GM21717 (cell line): Measurements from ENCODE around the gene ARMC7.

ENCODE experiments used
- ATAC-seq: cut with Tn5 transposase; IDR thresholded peaks from one replicate; pipeline ENCODE4 v1.9.1; 2021; ENCODE audit warnings: mild to moderate bottlenecking, moderate library complexity; ENCODE audit not compliant: unreplicated experiment

ARMC7 gene

DNA sequence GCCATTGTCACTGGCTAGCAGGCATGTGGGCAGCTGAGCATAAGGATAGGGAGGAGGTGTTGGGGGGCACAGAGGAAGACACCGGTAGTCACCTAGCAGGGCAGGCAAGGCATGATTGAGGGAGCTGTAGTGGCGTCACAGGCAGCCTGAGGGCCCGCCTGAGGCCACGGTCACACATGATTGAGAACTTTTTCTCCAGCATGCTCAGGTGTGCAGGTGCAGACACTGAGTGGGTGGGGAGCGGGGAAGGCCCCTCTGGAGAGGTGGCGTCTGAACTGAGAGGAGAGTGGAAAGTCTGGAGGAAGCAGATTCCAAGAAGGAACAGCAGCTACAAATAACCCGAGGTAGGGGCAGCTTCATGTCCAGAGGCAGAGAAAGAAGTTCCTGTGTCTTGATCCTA, 10.9 kb upstream of the ARMC7 start:
- no peak for ATAC-seq

DNA sequence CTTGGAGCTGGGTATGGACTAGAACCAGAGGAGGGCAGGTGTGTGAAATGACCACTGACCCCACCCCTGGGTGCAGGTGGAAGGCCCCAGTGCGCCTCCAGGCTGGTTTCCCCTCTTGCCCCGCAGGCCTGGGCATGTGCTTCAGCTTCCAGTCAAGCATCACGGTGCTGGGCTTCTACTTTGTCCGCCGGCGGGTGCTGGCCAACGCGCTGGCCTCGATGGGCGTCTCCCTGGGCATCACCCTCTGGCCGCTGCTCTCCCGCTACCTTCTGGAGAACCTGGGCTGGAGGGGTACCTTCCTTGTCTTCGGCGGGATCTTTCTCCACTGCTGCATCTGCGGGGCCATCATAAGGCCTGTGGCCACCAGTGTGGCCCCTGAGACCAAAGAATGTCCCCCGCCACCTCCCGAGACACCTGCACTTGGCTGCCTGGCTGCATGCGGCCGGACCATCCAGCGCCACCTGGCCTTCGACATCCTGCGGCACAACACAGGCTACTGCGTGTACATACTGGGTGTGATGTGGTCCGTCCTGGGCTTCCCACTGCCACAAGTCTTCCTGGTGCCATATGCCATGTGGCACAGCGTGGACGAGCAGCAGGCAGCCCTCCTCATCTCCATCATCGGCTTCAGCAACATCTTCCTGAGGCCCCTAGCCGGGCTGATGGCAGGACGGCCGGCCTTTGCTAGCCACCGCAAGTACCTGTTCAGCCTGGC, 9.7 kb upstream of the ARMC7 start:
- ATAC-seq, result no peak

DNA sequence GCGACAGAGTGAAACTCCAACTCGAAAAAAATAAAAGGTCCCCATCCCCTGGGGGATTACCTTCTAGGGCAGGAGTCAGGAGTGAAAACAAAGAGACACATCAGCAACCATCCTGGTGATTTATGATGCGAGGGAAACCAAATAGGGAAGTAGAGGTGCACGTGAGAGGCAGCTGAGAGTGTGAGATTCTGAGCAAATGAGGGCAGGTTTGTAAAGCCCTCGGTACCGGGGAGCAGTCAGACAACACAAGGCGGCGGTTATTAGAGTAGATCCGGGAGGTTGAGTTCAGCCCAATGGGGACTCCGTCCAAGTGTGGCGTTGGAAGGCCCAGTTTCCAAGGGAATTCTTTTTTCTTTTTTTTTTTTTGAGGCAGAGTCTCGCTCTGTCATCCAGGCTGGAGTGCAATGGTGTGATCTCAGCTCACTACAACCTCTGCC, 7.4 kb upstream of the ARMC7 start:
- ATAC-seq, result no peak

DNA sequence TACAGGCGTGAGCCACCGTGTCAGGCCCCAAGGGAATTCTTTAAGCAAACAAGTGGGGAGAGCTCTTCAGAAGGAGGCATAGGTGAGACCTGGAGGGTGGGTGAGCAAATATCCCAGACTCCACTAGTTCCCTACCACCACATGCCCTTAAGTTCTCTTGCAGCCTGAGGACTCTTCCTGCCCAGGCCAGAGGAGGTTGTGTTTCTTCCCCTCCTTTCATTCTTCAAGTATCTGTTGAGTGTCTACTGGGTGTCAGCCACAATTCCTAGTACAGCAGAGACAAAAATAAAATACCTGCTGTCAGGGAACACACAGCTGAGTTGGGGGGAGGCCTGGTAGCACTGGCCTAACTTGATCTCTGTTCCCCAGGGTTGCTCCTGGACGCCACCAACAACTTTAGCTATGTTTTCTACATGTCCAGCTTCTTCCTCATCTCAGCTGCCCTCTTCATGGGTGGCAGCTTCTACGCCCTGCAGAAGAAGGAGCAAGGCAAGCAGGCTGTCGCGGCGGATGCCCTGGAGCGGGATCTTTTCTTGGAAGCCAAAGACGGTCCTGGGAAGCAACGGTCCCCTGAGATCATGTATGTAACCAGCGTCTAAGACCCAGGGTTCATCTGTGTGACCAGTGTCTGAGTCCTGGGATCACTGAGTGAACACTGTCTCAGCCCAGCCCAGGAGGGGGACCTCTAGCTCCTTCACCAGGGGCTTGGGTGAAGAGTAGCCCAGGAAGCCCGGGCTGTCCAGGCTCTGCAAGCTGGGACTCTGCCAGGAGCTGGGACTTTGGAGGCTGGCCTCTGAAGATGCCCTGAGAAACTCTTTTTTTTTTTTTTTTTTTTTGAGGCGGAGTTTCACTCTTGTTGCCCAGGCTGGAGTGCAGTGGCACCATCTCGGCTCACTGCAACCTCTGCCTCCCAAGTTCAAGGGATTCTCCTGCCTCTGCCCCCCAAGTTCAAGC, 5.9 kb upstream of the ARMC7 start:
- ATAC-seq, result no peak

DNA sequence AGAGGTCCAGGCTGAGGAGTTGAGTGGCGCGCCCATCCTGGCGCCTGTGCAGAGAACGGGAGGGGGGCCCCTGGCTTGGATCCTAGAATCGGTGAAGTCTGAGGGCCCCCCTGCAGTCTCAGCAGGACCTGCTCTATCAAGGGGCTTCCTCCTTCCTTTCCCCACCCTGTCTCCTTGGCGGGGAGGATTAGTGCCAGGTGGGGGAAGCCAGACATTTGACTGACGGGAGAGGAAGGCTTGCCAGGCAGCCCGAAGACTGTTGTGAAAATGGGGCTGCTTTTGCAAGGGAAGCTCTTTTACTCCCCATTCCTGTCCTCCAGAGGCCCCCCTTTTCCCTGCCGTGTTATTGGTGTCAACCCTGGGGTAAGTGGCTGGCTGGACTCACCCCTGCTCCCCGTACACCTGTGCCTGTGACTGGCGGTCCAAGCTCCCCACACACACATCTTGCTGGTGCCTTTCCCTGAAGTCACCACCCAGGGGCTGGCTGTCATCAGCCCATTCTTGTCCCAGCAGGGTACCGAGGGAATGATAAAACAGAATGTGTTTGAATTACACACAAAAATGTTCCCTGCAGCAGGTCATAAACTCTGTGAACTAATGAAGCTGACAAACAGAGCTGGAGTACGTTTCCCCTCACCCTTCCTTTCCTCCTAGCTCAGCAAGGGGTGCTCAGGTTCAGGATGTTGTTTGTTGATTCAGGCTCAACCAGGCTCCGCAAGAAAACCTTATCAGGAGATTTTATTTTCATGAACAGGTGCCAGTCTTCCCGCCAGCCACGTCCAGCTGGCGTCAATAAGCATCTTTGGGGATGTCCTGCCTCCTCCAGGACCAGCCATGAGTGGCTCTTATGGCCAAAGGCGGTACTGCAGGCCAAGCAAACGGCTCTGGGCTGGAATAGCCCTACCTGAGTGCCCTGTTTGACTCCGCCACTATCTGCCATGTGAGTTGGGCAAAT, 4.4 kb upstream of the ARMC7 start:
- no peak for ATAC-seq

DNA sequence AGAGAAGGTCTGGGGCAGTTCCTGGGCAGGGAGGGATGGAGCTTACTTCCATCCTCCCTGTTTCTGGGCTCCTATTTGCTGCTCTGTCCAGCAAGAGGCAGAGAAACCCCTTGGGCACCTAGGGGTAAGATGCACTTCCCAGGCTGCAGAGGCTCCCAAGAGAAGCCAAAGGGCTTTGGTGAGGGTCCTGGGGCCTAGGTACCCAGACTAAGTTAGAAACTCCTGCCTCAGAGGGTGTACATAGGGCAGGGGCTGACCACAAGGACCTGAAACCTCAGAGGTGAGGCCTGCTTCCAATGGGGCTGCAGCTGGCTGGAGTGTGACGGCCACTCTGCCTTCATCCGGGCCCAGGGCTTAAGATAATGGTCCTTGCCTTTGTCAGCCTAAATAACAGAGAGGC, 1.6 kb upstream of the ARMC7 start:
- no peak for ATAC-seq

DNA sequence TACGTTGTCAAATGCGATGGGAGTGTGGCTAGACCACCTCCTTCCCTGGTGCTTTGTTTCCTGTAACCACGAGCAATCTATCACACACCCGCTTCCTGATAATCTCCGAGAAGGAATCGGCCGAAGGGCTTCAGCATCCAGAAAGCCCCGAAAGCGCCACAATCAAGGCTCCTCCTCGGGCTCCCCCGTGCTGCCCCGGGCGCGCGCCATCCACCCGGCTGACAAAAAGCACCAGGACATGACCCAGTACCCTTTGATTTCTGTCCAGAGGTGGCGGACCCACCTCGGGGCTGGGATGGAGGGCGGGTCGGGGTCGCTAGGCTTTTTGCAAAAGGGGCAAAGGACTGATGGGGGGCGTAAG, 743 bp upstream of the ARMC7 start:
- ATAC-seq, result no peak

DNA sequence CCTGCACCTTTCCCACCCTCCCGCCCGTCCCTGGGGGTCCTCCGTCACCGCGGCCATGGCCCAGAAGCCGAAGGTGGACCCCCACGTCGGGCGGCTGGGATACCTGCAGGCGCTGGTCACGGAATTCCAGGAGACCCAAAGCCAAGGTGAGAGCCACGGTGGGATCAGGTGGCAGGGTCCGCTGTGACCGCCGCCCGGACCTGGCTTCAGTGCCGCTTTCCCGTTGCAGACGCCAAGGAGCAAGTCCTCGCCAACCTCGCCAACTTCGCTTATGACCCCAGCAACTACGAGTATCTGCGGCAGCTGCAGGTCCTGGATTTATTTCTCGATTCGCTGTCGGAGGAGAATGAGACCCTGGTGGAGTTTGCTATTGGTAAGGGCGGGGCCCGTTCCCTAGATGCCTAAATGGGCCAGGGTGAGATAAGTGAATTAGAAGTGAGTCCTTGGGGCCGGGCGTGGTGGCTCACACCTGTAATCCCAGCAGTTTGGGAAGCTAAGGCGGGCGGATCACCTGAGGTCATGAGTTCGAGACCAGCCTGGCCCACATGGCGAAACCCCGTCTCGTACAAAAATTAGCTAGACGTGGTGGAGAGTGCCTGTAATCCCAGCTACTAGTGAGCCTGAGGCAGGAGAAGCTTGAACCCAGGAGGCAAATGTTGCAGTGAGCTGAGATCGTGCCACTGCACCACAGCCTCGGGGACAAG, 617 bp downstream of the ARMC7 start:
- ATAC-seq, result no peak

DNA sequence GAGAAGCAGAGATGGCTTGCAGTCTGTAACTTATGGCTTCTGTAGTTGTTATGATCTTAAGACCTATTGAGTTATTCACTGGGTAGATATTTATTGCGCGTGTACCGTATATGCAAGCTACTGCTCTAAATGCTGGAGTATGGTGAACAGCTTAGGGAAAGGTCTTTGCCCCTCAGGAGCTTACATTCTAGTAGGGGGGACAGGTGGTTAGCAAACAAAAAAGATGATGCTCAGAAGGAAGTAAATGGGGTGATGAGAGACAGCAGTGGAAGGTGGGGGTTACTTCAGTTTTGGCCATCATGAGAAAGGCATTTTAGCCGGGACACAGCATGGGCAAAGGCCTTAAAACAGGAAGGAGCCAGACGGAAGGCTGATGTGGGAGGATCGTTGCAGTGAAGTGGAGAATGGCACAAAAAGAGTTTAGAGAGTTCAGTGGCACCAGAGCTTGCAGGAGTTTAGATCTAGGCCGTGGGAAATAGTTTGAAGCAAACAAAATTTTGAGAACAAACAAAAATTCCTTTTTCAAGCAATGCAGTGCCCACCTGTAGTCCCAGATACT, 2.1 kb downstream of the ARMC7 start:
- no peak for ATAC-seq

DNA sequence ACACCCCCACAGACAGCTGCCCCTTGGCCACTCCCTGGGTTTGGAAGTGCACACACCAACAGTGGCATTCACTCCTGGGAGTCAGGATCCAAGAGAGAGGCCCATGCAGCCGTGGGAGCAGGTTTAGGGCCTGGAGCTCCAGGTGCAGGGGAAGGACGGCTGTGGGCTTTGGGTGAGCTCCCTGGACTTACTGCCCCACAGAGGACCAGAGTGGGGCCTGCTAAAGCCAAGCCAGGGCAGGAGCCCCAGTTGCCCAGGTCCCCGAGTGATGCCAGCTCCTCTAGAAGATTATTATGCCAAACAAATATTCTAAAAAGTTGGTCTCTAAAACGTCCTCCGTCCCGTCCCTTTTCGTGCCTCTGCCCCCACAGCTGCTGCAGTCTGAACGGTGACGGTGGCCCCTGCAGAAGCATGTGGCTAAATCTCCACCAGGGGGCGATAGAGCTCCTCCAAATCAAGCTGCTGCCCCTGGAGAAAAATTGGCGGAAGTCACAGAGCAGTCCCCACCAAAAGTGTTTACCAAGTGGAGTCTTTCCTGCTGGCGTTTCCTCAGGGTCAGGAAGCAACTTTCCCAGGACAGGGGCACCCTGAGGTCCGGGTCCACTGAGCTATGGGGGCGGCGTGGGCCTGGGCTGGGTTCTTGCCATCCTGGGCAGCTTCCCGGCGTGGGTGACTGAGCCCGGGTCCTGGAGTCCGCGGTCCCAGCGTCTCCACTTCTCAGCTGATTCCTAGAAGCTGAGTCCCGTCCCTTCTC, 4.2 kb downstream of the ARMC7 start:
- no peak for ATAC-seq

DNA sequence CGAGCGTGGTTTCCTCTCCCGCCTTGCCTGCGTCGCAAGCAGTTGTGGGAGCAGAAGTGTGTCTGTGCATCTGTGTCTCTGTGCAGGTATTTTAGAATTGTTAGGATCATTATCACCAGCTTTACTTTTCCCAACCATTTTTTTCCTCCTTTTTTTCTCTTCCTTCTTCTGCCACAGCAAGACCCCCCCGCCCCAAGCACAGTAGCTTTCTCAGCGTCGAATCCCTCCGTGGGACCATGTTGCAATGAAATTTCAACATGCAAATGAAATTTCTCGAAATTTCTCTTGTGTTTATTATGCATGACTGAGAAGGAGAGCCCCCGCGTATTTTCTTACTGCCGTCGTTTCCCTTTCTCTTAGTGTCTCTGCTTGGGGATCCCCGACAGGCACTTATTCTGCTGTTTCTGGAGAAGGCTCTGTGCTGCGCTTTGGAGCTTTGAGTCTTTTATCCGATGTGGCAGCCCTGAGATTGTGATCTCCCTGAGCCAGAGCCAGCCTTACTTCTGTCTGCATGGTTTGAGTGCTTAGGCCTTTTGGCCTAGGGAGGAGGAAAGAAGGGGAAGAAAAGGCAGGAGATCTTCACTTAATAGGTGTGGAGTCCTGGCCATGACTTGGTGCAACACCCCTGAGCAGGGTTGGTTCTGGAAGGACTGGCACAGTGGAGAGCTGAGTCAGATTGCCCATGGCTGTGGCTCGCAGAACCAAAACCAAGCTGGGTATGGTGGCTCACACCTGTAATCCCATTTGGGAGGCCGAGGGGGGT, 5.0 kb downstream of the ARMC7 start:
- ATAC-seq, result no peak

DNA sequence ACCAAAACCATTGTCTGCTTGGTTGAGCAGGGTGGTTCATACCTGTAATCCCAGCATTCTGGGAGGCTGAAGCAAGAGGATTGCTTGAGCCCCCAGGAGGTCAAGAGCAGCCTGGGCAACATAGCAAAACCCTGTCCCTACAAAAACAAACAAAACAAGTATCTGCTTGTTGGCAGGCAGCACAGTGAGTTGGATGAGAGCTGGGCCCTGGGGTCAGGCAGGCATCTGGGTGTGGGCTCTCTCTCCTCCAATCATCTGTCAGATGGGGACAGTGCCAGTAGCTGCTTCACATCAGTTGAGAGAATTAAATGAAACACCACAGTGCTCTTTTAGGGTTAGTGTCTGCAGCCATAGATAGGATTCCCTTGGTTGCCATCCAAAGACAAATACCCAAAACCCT, 5.8 kb downstream of the ARMC7 start:
- ATAC-seq, result no peak

DNA sequence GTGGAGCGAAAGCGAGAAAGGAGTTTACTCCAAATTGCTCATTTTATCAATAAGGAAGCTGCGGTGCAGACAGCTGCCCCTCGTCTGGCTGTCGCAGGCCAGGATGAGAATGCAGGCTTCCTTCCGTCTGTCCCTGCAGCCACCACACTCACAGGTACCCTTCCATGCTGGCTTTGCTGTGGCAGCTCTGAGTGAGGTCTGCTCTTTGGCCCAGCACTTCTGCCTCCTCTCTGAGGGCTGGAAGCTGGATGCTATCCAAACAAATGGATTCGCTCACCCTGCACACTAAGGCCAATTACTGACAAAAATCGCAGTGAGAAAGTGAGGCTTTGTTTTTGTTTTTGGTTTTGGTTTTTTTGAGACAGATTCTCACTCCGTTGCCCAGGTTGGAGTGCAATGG, 7.0 kb downstream of the ARMC7 start:
- no peak for ATAC-seq

DNA sequence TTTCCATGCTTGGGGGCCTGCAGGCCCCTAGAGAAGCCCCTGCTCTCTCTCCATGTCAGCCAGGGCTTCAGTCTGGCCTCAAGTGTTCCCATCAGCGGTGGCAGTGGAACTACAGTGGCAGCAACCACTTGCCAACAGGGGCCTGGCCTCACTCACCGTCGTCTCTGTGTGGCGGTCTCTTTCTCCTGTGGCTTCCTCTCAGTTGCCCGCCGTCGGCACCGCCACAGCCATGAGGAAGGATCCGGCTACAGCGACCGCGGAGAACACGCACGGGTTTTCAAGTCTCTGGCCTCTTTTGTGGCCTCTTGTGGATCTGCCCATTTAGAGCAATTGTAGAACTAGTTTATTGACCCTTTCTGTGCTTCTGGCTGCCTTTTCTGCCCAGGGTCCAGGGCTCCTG, 8.5 kb downstream of the ARMC7 start:
- ATAC-seq, result no peak

DNA sequence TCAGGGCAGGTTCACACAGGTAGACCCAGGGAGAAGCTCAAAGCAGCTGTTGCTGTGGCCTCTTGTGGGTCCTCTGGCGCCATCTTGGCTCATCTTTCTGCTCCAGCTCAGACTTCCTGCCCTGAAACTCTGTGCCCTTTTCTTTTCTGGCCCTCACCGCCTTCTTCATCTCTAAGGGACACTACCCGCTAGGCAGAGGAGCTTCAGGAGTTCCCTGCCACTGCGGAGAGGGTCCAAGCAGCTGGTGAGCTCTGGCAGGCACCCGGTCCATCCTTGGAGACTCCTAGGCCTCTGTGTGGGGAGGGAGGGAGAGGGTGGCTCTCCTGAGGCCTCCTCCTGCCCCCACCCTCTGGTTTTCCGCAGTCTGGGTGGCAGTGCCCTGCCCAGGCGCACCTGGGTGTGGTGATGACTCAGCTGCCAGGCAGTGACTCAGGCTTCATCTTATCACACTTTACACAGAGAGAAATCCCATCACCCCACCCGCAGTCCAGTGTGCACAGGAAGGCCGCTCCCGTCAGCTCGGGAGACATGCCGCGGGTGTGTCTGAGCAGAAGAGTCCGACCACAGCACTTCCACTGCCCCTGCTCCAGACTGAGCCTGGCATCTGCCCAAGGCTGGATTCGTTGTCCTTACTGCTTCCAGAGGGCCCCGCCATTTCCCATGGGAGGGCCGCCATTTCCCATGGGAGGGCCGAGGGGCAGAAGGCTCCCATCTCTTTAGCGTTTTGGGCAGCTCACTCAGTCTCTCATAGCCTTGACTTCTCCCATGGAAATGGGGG, 14.5 kb downstream of the ARMC7 start:
- ATAC-seq, result no peak

DNA sequence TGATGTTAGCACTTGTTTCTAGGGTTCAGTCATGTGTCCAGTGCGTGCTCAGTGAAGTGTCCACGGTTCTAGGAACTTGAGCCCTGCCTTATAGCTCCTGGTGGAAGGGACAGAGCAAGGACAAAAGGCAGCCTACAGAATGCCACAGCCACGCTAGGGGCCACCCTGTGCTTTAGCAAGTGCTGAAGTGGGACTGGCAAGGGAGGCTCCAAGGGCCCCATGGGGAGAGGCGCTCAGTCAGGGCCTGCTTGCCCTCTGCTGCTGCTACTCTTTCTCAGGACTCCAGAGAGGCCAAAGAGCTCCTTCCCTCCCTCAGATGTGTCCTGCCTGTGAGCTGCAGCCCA, 15.0 kb downstream of the ARMC7 start:
- ATAC-seq, result no peak

DNA sequence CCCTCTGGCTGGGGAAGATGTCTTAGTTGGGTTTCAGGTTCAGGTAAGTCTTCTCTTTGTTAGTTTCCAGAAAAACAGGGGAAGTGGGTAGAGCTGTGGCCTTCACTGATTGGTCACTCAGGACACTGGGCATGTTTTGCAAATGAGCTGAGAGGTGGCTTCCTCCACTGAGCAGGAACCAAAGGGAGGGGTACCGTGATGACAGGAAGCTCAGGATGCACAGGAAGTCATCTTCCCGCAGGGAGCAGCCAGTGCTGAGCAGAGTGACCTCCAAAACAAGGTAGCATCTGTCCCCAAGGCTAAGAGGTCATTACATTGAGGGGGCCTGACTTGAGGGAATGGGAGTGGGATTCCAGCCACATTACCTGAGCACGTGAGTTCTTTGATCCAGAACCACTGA, 16.2 kb downstream of the ARMC7 start:
- no peak for ATAC-seq

DNA sequence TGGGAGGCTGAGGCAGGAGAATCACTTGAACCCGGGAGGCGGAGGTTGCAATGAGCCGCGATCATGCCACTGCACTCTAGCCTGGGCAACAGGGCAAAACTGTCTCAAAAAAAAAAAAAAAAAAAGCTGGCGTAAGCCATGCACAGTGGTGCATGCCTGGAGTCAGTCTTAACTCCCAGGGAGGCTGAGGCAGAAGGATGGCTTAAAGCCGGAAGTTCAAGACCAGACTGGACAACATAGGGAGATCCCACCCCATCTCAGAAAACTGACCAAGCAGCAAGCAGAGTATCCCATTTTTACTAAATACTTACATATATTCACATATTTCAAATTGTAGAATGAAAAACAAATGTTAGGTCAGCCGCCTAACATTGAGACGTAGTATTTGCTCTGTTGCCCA, 17.2 kb downstream of the ARMC7 start:
- ATAC-seq, result no peak
